D721Med (cell line): ENCODE data around the gene SPEN.
"Not testable (repeated sequence)": the region's sequence is repeated elsewhere in the genome, so short reads cannot be mapped to it uniquely, and the experiment has no call there.

Experiments used
- DNase-seq: peaks from one replicate; pipeline ENCODE4 v3.0.0; 2011; ENCODE audit warnings: low spot score; ENCODE audit not compliant: insufficient read length
- FAIRE-seq: peaks from 2 replicates; lab custom pipeline; 2011; peaks lifted over from hg19 to GRCh38; lab: Jason Lieb, UNC
- CTCF ChIP-seq: IDR thresholded peaks from 2 replicates; pipeline ENCODE4 v1.5.1; 2012; ENCODE audit warnings: mild to moderate bottlenecking, control low read depth; ENCODE audit not compliant: insufficient read depth; ENCODE audit errors: missing control alignments

The SPEN gene

GRCh38 chr1:15826810-15827507, 20.5 kb upstream of the SPEN start:
- FAIRE-seq (no peak), DNase-seq (no peak)
- TF ChIP-seq CTCF = no peak

- FAIRE-seq, DNase-seq: not testable (repeated sequence)
Measured at GRCh38 chr1:15827567-15827966, 19.9 kb upstream of the SPEN start.

GRCh38 chr1:15828931-15829330, 18.6 kb upstream of the SPEN start:
- DNase-seq, FAIRE-seq: not testable (repeated sequence)

- no peak for FAIRE-seq
- DNase-seq = no peak
- TF ChIP-seq CTCF = no peak
Measured at GRCh38 chr1:15830258-15830657, 17.2 kb upstream of the SPEN start.

- DNase-seq (no peak), FAIRE-seq (no peak)
- TF ChIP-seq CTCF = no peak
Measured at GRCh38 chr1:15833069-15833679, 14.3 kb upstream of the SPEN start.

- no peak for DNase-seq
- no peak for FAIRE-seq
- TF ChIP-seq CTCF = no peak
Measured at GRCh38 chr1:15833842-15834405, 13.6 kb upstream of the SPEN start.

- FAIRE-seq (no peak), DNase-seq (no peak)
- no peak for TF ChIP-seq CTCF
Measured at GRCh38 chr1:15834406-15835204, 12.9 kb upstream of the SPEN start.
